Neural cell (in vitro differentiated cells): ENCODE data around the gene ILF3. TPM values are rescaled to one million over a fixed set of nuclear protein-coding genes. Genes with fewer than 3 reads are reported as not detected.

Experiments used
- H2AFZ ChIP-seq: fragments of 200-600, 300-800 bp; sonication (generic), shearing (Covaris generic); 2 replicates; pipeline ENCODE4 v1.6.0; 2014; ENCODE audit warnings: low read depth, mild to moderate bottlenecking, antibody characterized with exemption, low read length, moderate library complexity
- H3F3A ChIP-seq: fragments of 200-600 bp; shearing (Covaris generic); 2 replicates; pipeline ENCODE4 v1.6.1; 2016; ENCODE audit warnings: mild to moderate bottlenecking, moderate library complexity, mixed read lengths, antibody characterized with exemption, low read length; ENCODE audit not compliant: insufficient read depth, poor library complexity, severe bottlenecking
- H3K27ac ChIP-seq: fragments of 200-600, 300-800 bp; sonication (generic), shearing (Covaris generic); 2 replicates; pipeline ENCODE4 v1.5.1; 2014; ENCODE audit warnings: mild to moderate bottlenecking, low read length, moderate library complexity
- H3K27me3 ChIP-seq: fragments of 300-800, 200-600 bp; sonication (generic), shearing (Covaris generic); 2 replicates; pipeline ENCODE4 v1.6.0; 2014; ENCODE audit warnings: mild to moderate bottlenecking, low read depth, low read length, moderate library complexity; ENCODE audit not compliant: insufficient read depth
- H3K36me3 ChIP-seq: fragments of 300-800, 200-600 bp; sonication (generic), shearing (Covaris generic); 2 replicates; pipeline ENCODE4 v1.5.1; 2014; ENCODE audit warnings: mild to moderate bottlenecking, antibody characterized with exemption, low read length, moderate library complexity; ENCODE audit not compliant: insufficient read depth
- H3K4me2 ChIP-seq: fragments of 300-800, 200-600 bp; sonication (generic), shearing (Covaris generic); 2 replicates; pipeline ENCODE4 v1.6.0; 2014; ENCODE audit warnings: mild to moderate bottlenecking, low read length
- H3K4me3 ChIP-seq: fragments of 300-800, 200-600 bp; sonication (generic), shearing (Covaris generic); 2 replicates; pipeline ENCODE4 v1.5.1; 2014; ENCODE audit warnings: mild to moderate bottlenecking, low read length, moderate library complexity
- H3K79me2 ChIP-seq: fragments of 200-600 bp; shearing (Covaris generic); replicated peaks from 2 replicates; pipeline ENCODE4 v1.6.0; 2014; ENCODE audit warnings: mild to moderate bottlenecking, low read length, moderate library complexity; ENCODE audit not compliant: insufficient read depth
- H3K9ac ChIP-seq: fragments of 300-800, 200-600 bp; sonication (generic), shearing (Covaris generic); 2 replicates; pipeline ENCODE4 v1.6.1; 2016; ENCODE audit warnings: mild to moderate bottlenecking, low read length, mixed read lengths
- H3K9me2 ChIP-seq: fragments of 200-600 bp; shearing (Covaris generic); 2 replicates; pipeline ENCODE4 v1.6.1; 2016; ENCODE audit warnings: mild to moderate bottlenecking, low read length, mixed read lengths; ENCODE audit not compliant: insufficient read depth
- H3K9me3 ChIP-seq: fragments of 200-600, 300-800 bp; sonication (generic), shearing (Covaris generic); 2 replicates; pipeline ENCODE4 v1.6.1; 2016; ENCODE audit warnings: mild to moderate bottlenecking, mixed run types, low read length, moderate library complexity, mixed read lengths
- H4K20me1 ChIP-seq: fragments of 200-600 bp; shearing (Covaris generic); 2 replicates; pipeline ENCODE4 v1.6.1; 2016; ENCODE audit warnings: mild to moderate bottlenecking, mixed run types; ENCODE audit not compliant: insufficient read depth
- CTCF ChIP-seq: fragments of 450-650 bp; IDR thresholded peaks from 2 replicates; pipeline ENCODE4 v1.5.1; 2014; ENCODE audit warnings: antibody characterized with exemption, mild to moderate bottlenecking, moderate library complexity; ENCODE audit not compliant: poor library complexity, severe bottlenecking
- EP300 ChIP-seq: fragments of 450-650 bp; conservative IDR thresholded peaks from 2 replicates; pipeline ENCODE4 v1.6.1; 2014; ENCODE audit warnings: antibody characterized with exemption, mild to moderate bottlenecking, moderate library complexity; ENCODE audit not compliant: poor library complexity, severe bottlenecking
- EZH2 ChIP-seq: fragments of 200-600, 300-800 bp; shearing (Covaris generic), sonication (generic); IDR thresholded peaks from 2 replicates; pipeline ENCODE4 v1.6.1; 2014; ENCODE audit warnings: antibody characterized with exemption, low read length, borderline replicate concordance, mild to moderate bottlenecking; ENCODE audit not compliant: insufficient read depth, poor library complexity, severe bottlenecking
- MXI1 ChIP-seq: fragments of 450-650 bp; conservative IDR thresholded peaks from 2 replicates; pipeline ENCODE4 v1.6.1; 2014; ENCODE audit warnings: antibody characterized with exemption, mild to moderate bottlenecking; ENCODE audit not compliant: poor library complexity, severe bottlenecking
- POLR2AphosphoS5 ChIP-seq: IDR thresholded peaks from 2 replicates; pipeline ENCODE4 v1.6.1; 2012
- RAD21 ChIP-seq: fragments of 450-650 bp; conservative IDR thresholded peaks from 2 replicates; pipeline ENCODE4 v1.6.1; 2014; ENCODE audit warnings: antibody characterized with exemption, mild to moderate bottlenecking, moderate library complexity
- REST ChIP-seq: IDR thresholded peaks from 2 replicates; pipeline ENCODE4 v1.6.1; 2012; ENCODE audit warnings: borderline replicate concordance
- SMC3 ChIP-seq: fragments of 450-650 bp; conservative IDR thresholded peaks from 2 replicates; pipeline ENCODE4 v1.6.1; 2014; ENCODE audit warnings: antibody characterized with exemption, mild to moderate bottlenecking, moderate library complexity; ENCODE audit not compliant: poor library complexity
- TAF1 ChIP-seq: IDR thresholded peaks from 2 replicates; pipeline ENCODE4 v1.6.1; 2012; ENCODE audit warnings: low read depth
- polyA plus RNA-seq: library from polyadenylated mRNA; depleted of rRNA; stranded (reverse); fragments of >200 nt; gene quantifications from 2 replicates; pipeline ENCODE4 v1.2.3, GENCODE V29; 2014

ILF3 gene
- polyA plus RNA-seq, 1 donor from 2014 or later = 464 TPM

GRCh38 chr19:10617409-10618121 is 36.6 kb upstream of the ILF3 start:
- H3K27me3 ChIP-seq = no peaks in the 10 kb centered on the region
- H4K20me1 ChIP-seq = no peaks in the 10 kb centered on the region
- H3K4me3 ChIP-seq = no peak overlapping the region
- H3K9ac ChIP-seq = no peak overlapping the region
- no peak overlapping the region for H3K4me2 ChIP-seq
- no peaks in the 10 kb centered on the region for H3K79me2 ChIP-seq
- no peak overlapping the region for H2AFZ ChIP-seq
- TF ChIP-seq RAD21 = no peak
- no peak for TF ChIP-seq POLR2AphosphoS5
- TF ChIP-seq MXI1 = no peak
- TF ChIP-seq SMC3 = no peak
- TF ChIP-seq EZH2 = no peak
- TF ChIP-seq REST = no peak
- no peak for TF ChIP-seq CTCF
- TF ChIP-seq EP300 = no peak
- TF ChIP-seq TAF1 = no peak
- no peaks in the 10 kb centered on the region for H3K9me3 ChIP-seq
- no peaks in the 10 kb centered on the region for H3K9me2 ChIP-seq
- no peaks in the 10 kb centered on the region for H3K36me3 ChIP-seq
- no peak overlapping the region for H3K27ac ChIP-seq
- no peaks in the 10 kb centered on the region for H3F3A ChIP-seq

- no peaks in the 10 kb centered on the region for H3F3A ChIP-seq
- H3K4me3 ChIP-seq = no peak overlapping the region
- H3K9me3 ChIP-seq = no peaks in the 10 kb centered on the region
- TF ChIP-seq POLR2AphosphoS5 (no peak), RAD21 (no peak), TAF1 (no peak)
- H4K20me1 ChIP-seq = no peaks in the 10 kb centered on the region
- no peaks in the 10 kb centered on the region for H3K79me2 ChIP-seq
- no peak overlapping the region for H3K4me2 ChIP-seq
- no peak overlapping the region for H2AFZ ChIP-seq
- H3K9me2 ChIP-seq = no peaks in the 10 kb centered on the region
- no peak overlapping the region for H3K9ac ChIP-seq
- no peak overlapping the region for H3K27ac ChIP-seq
- H3K36me3 ChIP-seq = no peaks in the 10 kb centered on the region
- H3K27me3 ChIP-seq = no peaks in the 10 kb centered on the region
Observed at GRCh38 chr19:10618846-10619245, 35.3 kb upstream of the ILF3 start.
